HUES64 (cell line): ENCODE data around the gene GATA2.

ENCODE experiments used
- H3K27ac ChIP-seq: 2 replicates; pipeline ENCODE4 v1.7.0; 2013; ENCODE audit warnings: low read depth, low read length, inconsistent platforms
- H3K27me3 ChIP-seq: 2 replicates; pipeline ENCODE4 v1.6.1; 2013; ENCODE audit warnings: mild to moderate bottlenecking, low read length; ENCODE audit not compliant: insufficient read depth
- H3K36me3 ChIP-seq: 2 replicates; pipeline ENCODE4 v1.6.1; 2013; ENCODE audit warnings: mild to moderate bottlenecking, low read length; ENCODE audit not compliant: insufficient read depth
- H3K4me1 ChIP-seq: 2 replicates; pipeline ENCODE4 v1.6.1; 2013; ENCODE audit warnings: mild to moderate bottlenecking, low read length, moderate library complexity; ENCODE audit not compliant: insufficient read depth
- H3K4me3 ChIP-seq: 2 replicates; pipeline ENCODE4 v1.5.1; 2013; ENCODE audit warnings: mild to moderate bottlenecking, low read length, moderate library complexity
- H3K9ac ChIP-seq: 2 replicates; pipeline ENCODE4 v1.6.1; 2013; ENCODE audit warnings: mild to moderate bottlenecking, low read depth, low read length
- H3K9me3 ChIP-seq: 2 replicates; pipeline ENCODE4 v1.6.1; 2013; ENCODE audit warnings: low read depth, low read length; ENCODE audit not compliant: insufficient read depth
- WGBS: fragments of 150-250, 120-280 bp; methylation state at CpG from one replicate; pipeline ENCODE4 v1.1.7; 2013; ENCODE audit warnings: missing lambda C conversion rate; 5-methylcytosine and 5-hydroxymethylcytosine counted together

The GATA2 gene

DNA sequence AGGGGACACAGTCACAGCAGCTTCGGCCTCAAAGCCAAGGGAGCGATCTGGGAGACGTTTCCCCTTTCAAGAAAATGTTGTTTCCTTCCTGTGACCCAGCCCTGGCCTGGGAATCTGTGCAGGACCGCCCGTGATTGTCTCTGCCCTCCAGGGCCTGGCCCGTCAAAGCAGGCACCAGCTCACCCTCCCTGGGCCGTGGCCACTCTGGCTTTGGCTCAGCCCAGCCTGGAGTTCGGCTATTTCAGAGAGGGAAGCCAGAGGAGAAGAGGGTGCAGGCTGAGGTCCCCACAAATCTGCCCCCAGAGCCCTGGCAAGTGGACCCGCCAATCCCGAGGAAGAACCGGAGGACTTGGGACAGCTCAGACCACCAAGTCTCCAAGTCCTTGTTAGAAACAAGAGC, 12.7 kb downstream of the GATA2 start:
- H3K27me3 ChIP-seq: peaks cover 100% of the 10 kb centered on the region
- H3K4me1 ChIP-seq: peaks cover 39% of the 10 kb centered on the region
- H3K4me3 ChIP-seq: no peak overlapping the region
- no peak overlapping the region for H3K27ac ChIP-seq
- H3K9ac ChIP-seq: no peak overlapping the region
- no peaks in the 10 kb centered on the region for H3K9me3 ChIP-seq
- no peaks in the 10 kb centered on the region for H3K36me3 ChIP-seq
- 75% methylated on average over 11 of the region's 11 CpGs for WGBS

DNA sequence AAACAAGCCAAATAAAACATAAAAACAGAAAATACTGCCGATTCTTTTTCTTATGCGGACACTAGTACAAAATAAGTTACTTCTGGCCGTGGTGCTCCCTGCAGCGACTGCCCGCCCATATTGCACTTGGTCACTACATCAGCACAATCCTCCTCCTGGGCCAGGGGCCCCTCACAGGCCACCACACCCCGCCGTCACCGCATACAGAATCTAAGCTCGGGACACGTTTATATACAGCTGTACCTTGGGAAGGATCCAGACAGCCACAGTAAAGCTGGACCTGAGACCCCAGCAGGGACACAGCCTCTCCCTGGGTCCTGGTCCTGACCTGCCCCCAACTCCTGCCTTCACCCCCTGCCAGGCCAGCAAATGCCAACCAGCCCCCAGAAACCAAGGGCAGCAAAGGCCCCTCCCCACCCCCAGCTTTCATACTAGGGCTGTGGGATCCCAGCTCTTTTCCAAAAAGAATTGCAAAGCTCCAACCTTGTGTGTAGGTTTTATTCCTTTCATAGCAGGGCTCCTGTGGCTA, 13.4 kb downstream of the GATA2 start:
- 81% methylated on average over 10 of the region's 10 CpGs for WGBS
- no peaks in the 10 kb centered on the region for H3K36me3 ChIP-seq
- no peak overlapping the region for H3K4me3 ChIP-seq
- H3K27ac ChIP-seq: no peak overlapping the region
- H3K27me3 ChIP-seq: peaks cover 100% of the 10 kb centered on the region
- H3K4me1 ChIP-seq: peaks cover 34% of the 10 kb centered on the region
- H3K9me3 ChIP-seq: no peaks in the 10 kb centered on the region
- no peak overlapping the region for H3K9ac ChIP-seq

DNA sequence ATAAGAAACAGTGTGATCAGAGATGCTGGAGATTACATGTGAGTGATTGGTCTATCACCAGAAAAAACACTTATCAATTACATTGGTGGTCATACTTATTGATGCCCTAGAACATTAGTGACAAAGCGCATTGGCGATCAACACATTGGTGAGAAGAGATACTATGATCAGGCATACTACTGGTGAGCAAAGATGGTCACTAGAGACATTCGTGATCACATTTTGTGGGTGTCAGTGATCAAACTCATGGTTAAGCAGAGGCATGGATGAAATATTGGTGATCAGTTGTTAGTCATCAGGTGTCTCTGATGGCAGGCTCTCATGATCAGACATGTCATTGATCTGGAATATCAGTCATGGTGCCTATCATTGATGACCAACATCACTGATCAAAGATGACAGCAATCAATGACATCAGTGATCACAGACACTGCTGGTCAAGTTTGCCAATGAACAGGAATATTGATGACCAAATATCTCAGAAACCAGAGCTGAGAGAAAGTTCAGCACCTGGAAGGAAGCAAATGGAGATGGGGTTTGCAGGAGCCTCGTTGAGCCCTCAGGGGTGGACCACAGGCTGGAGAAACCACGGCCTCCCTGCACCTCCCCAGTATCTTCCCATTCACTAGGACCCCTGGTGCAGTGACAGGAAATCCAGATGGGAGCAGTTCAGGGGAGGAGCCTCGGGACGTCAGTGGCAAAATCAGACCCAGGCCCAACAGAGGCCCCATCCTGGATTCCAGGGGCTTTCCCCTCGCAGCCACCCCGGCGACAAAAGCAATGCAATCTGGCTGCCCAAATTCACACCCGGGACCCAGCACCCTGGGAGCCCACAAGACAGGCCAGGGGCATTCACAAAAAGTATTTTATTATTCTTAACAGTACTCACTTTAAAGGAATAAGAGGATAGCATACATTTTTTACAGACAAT, 14.2 kb downstream of the GATA2 start:
- peaks cover 100% of the 10 kb centered on the region for H3K27me3 ChIP-seq
- H3K4me3 ChIP-seq: no peak overlapping the region
- WGBS: 77% methylated on average over 11 of the region's 11 CpGs

DNA sequence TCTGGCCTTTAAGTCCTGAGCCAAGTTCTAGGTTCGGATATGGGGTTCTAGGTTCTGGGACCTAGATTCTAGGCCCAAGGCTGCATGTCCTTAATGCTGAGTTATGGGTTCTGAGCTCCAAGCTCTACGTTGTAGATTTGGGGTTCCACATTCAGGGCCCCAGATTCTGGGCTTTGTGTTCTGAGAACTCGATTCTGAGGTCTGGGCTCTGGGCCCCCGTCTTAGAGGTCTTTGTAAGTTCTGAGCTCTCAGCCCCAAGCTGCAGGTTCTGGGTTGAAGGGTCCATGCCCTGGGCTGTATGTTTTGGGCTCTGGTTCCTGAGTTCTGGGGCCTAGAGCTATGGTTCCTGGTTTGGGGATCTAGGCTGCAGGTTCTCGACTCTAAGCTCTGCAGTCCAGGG, 16.3 kb downstream of the GATA2 start:
- 91% methylated on average over 5 of the region's 5 CpGs for WGBS
- H3K27ac ChIP-seq: no peak overlapping the region
- H3K9me3 ChIP-seq: no peaks in the 10 kb centered on the region
- H3K4me3 ChIP-seq: no peak overlapping the region
- H3K4me1 ChIP-seq: peaks cover 16% of the 10 kb centered on the region
- no peak overlapping the region for H3K9ac ChIP-seq
- H3K36me3 ChIP-seq: no peaks in the 10 kb centered on the region
- H3K27me3 ChIP-seq: peaks cover 100% of the 10 kb centered on the region

More for the DNA sequence above, 14.2 kb downstream of the GATA2 start:
- Histone ChIP-seq H3K9me3 (no peaks in the 10 kb centered on the region), H3K27ac (no peak overlapping the region), H3K36me3 (no peaks in the 10 kb centered on the region), H3K4me1 (peaks cover 34% of the 10 kb centered on the region), H3K9ac (no peak overlapping the region)

DNA sequence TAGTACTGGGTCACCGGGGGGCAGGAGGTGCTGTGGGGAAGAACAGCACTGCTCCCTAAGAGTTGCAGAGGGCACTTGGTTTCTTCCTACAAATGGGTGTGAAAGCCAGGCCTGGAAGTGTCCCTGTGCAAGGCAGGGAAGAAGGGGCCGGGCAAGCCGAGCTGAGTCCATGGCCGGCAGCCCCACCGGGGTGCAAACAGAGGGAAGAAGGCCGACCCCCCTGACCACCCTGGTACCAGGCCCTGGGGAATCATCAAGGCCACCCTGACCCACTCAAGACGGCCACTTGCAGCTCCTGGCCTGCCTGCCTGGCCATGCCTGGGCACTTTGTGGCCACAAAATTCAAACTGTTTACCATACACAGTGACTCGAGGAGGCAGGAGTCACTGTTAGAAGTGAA, 17.6 kb downstream of the GATA2 start:
- H3K9ac ChIP-seq: no peak overlapping the region
- H3K36me3 ChIP-seq: no peaks in the 10 kb centered on the region
- H3K27me3 ChIP-seq: peaks cover 100% of the 10 kb centered on the region
- no peak overlapping the region for H3K4me3 ChIP-seq
- no peaks in the 10 kb centered on the region for H3K9me3 ChIP-seq
- peaks cover 12% of the 10 kb centered on the region for H3K4me1 ChIP-seq
- H3K27ac ChIP-seq: no peak overlapping the region
- WGBS: 72% methylated on average over 8 of the region's 8 CpGs

DNA sequence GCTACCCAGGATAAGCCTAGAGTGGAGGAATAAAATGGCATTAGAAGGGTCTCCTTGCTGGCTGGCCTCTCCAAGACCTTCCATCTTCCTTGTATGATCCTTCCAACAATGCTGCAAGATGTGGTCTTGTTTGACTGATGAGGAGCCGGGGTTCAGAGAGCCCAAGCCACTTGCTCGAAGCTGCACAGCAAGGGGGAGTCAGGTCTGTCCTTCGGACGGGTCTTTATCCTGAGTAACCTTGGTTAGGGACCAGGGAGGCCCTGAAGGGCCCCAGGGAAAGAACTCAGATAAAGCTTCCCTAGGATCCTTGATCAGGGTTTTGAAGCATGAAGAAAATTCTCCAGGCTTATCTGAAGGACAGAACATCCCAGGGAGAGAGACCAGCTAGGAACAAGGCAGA, 19.3 kb downstream of the GATA2 start:
- Histone ChIP-seq H3K9ac (no peak overlapping the region), H3K4me1 (peaks cover 12% of the 10 kb centered on the region), H3K27me3 (peaks cover 93% of the 10 kb centered on the region), H3K36me3 (no peaks in the 10 kb centered on the region), H3K9me3 (no peaks in the 10 kb centered on the region), H3K4me3 (no peak overlapping the region), H3K27ac (no peak overlapping the region)
- WGBS: 48% methylated on average over 3 of the region's 4 CpGs

DNA sequence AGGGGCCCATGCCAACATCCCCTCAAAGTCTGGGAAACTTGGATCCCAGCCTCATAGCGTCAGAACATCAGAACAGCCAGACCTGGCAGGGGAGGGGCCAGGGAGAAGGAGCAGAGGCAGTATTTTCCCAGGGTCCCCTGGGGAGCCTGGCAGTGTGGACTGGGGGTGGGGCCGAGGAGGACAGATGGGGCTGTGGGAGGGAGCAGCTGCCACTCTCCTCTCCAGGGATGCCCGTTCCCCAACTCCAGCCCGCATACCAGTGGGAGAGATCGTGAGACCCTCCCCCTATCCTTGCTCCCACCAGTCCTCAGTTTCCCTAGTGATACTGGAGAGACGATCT, 19.9 kb downstream of the GATA2 start:
- no peak overlapping the region for H3K9ac ChIP-seq
- H3K36me3 ChIP-seq: no peaks in the 10 kb centered on the region
- no peaks in the 10 kb centered on the region for H3K9me3 ChIP-seq
- peaks cover 12% of the 10 kb centered on the region for H3K4me1 ChIP-seq
- no peak overlapping the region for H3K4me3 ChIP-seq
- H3K27ac ChIP-seq: no peak overlapping the region
- H3K27me3 ChIP-seq: peaks cover 90% of the 10 kb centered on the region
- WGBS: 20% methylated on average over 2 of the region's 6 CpGs

DNA sequence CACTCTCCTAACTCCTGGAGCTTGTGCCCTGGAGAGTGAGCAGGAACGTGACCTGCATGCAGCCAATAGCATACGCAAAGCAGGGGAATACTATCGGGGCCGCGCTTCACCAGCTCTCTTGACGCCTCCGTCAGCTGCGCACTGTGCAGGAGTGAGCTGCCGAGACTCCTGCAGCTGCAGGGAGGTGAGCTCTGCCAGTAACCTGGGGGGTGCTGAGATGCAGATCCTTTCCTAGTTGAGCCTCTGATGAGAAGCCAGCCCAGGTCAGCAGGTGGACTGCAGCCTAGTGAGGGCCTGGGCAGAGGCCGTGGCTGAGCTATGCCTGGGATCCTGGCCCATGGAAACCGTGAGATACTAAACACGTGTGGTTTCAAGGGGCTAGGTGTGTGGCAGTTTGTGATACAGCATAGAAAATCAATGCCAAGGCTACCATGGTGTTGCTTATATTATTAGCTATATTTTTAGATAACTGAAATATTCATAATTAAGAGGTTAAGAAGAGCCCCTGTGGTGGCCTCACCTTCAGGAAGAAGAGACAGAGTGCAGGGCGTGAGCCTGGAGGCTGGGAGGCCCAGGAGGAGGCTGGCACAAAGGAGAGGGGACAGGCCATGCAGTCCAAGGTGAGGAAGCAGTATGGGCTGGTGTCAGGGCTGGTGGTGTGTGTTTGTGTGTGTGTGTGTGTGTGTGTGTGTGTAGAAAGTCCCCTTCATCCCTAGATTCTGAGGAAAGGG, 20.4 kb downstream of the GATA2 start:
- peaks cover 12% of the 10 kb centered on the region for H3K4me1 ChIP-seq
- peaks cover 87% of the 10 kb centered on the region for H3K27me3 ChIP-seq
- H3K36me3 ChIP-seq: no peaks in the 10 kb centered on the region
- no peak overlapping the region for H3K9ac ChIP-seq
- no peaks in the 10 kb centered on the region for H3K9me3 ChIP-seq
- 80% methylated on average over 13 of the region's 13 CpGs for WGBS
- no peak overlapping the region for H3K4me3 ChIP-seq
- no peak overlapping the region for H3K27ac ChIP-seq

DNA sequence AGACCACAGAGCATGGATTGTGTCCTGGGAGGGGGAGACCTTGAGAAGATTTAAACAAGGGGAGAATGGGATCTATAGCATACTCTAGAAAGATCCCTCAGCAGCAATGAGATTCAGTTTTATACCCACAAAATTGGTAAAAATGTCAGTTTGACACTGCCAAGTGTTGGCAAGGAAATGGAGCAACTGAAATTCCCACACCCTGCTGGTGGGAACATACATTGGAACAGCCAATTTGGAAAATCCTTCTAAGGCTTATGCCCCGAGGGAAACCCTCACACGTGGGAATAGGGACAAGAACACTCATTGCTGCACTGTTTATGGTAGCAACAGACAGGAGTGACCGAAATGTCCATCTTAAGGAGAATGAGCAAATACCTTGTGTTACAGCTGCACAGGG, 21.3 kb downstream of the GATA2 start:
- no peak overlapping the region for H3K9ac ChIP-seq
- WGBS: 78% methylated on average over 3 of the region's 3 CpGs
- no peaks in the 10 kb centered on the region for H3K9me3 ChIP-seq
- H3K4me3 ChIP-seq: no peak overlapping the region
- H3K27ac ChIP-seq: no peak overlapping the region
- H3K27me3 ChIP-seq: peaks cover 87% of the 10 kb centered on the region
- no peaks in the 10 kb centered on the region for H3K36me3 ChIP-seq
- H3K4me1 ChIP-seq: peaks cover 12% of the 10 kb centered on the region

DNA sequence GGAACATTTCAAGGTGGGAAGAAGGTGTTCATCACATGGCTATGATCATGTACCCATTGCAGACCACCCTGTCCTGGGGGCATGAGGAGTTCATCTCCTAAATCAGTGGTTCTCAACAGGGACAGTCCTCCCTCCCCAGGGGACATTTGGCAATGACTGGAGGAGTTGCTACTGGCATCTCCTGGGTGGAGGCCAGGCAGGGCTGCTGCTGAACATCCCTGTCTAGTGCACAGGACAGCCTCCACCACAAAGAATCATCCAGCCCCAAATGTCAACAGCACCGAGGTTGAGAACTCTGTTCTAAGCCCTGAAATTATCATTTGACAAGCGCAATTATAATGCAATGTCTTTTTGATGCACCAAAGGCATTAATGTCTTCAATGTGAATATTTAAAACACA, 21.9 kb downstream of the GATA2 start:
- Histone ChIP-seq H3K36me3 (no peaks in the 10 kb centered on the region), H3K4me1 (peaks cover 12% of the 10 kb centered on the region), H3K27me3 (peaks cover 87% of the 10 kb centered on the region), H3K9ac (no peak overlapping the region), H3K4me3 (no peak overlapping the region), H3K9me3 (no peaks in the 10 kb centered on the region), H3K27ac (no peak overlapping the region)
- 81% methylated on average over 2 of the region's 2 CpGs for WGBS

DNA sequence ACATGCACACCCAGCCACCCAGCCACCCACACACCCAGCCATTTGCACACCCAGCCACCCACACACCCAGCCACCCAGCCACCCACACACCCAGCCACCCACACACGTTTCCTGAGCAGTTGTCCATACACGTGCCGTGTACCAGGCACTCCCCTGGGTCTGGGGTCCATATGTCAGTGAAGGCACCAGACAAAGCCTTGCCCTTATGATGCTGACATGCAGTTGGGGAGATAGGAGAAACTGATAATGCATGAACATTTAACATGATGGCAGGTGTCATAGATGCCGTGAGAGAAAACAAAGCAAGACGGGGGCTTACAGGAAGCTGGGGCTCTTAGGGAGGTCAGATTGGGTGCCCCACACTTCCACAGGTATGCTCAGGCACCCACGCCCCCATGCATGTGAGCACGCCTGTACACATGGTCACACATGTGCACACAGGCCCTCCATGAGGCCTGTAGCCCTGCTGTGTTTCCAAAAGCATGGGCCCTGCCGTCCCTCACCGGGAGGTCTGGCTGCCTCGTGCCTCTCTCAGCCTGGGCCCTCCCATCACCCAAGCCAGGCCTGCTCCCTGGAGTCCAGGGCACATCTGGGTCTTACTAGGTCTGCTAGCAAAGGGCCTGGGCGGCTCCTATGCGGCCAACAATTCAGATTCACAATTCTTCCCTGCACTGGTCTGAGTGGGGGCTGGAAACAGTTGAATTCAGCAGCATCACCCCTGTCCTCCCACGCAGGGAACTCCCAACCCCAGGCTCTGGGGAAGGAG, 22.7 kb downstream of the GATA2 start:
- Histone ChIP-seq H3K9ac (no peak overlapping the region), H3K9me3 (no peaks in the 10 kb centered on the region), H3K4me3 (no peak overlapping the region), H3K27me3 (peaks cover 87% of the 10 kb centered on the region), H3K27ac (no peak overlapping the region), H3K4me1 (peaks cover 12% of the 10 kb centered on the region), H3K36me3 (no peaks in the 10 kb centered on the region)
- WGBS: 78% methylated on average over 13 of the region's 13 CpGs
